Activated T-helper 1 cell treated with Interleukin-2 at 50 U/mL for 16 hours (primary cell): ENCODE data around the gene GALNT9.
"Not testable (repeated sequence)": the region's sequence is repeated elsewhere in the genome, so short reads cannot be mapped to it uniquely, and the experiment has no call there.

Experiments used
- DNase-seq: peaks from one replicate; pipeline ENCODE4 v3.0.0-alpha.2; 2020; ENCODE audit warnings: low read depth

Gene GALNT9

DNA sequence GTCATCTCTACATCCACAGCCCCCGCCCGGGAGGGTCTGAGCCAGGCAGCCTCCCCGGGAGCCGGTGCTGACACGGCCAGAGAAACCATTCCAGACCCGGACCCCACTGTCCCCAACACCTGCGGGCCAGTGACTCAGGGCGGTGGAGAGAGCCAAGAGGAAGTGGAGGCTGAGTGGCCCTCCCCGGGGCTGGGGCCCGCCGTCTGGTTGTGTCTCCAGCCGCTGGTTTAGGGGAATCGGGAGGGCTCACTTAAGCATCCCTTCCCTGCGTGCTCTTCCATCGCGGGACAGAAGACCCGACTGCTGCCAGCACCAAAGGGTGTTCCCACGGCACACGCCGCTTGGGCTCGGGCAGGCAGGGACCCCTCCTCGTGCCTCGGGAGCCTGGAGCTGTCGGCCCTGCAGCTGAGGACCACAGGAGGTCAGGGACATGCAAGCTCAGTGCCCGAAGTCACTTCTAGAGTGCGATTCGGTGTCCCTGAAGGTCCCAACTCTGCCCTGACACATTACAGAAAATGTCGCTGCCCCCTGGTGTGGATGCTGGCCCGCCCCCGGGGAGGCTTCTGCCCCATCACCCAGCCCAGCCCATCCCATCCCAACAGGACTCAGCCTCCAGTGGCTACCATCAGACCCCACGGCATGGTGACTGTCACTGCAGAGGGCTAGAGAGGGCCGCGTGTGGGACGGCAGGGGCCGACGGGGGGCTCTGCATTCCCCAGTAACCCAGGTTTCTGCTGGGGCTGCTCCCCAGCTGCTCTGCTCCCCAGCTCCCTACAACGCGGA lies 50.8 kb downstream of the GALNT9 start:
- no peak for DNase-seq

- no peak for DNase-seq
These were observed 51.4 kb downstream of the GALNT9 start for GRCh38 chr12:132277949-132278348.

DNA sequence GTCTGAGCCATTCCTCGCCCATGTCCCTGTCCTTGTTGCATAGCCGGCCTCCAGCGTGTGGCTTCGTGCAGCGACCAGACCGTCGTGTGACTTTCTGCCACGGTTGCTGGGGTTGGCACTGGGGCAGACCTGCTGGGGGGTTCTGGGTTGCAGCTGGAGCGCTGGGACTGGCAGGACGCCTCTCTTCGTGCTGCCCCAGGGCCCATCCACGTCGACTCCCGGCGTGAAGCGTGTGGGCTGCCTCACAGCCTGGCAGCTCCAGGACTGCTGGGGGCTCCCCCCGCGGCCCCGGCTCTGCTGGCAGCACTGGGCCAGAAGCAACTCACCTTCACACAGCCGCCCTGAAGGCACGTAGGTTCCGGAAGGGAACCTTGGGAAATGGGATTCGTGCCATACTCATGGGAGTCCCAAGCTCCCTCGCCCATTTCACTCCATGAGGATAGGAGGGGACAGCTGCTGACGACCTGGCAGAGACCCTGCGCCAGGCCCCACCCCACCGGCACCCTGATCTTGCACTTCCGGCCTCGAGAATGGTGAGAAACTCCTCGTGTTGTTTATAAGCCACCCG lies 51.9 kb downstream of the GALNT9 start:
- no peak for DNase-seq

DNA sequence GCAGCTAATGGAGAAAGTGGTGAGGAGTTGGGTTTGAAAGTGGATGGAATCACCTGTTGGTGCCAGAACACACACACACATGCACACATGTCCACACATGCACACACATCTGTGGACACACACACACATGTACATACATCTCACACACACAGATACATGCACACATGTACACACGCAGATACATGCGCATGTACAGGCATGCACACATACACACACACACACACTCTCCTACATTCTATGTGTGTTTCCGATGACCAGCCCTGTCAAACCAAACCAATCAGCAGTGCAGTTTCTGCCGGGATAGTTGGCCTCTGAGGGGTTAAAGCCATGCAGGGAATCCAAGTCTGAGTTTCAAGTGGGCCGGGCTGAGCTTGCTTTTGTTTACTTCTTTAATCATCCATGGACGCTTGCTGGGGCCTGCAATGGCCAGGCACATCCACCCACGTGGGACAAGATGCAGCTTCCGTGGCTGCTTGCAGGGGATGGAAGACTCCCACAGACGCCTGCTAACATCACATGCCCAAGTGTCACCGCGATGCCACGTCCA lies 52.5 kb downstream of the GALNT9 start:
- DNase-seq = no peak

DNA sequence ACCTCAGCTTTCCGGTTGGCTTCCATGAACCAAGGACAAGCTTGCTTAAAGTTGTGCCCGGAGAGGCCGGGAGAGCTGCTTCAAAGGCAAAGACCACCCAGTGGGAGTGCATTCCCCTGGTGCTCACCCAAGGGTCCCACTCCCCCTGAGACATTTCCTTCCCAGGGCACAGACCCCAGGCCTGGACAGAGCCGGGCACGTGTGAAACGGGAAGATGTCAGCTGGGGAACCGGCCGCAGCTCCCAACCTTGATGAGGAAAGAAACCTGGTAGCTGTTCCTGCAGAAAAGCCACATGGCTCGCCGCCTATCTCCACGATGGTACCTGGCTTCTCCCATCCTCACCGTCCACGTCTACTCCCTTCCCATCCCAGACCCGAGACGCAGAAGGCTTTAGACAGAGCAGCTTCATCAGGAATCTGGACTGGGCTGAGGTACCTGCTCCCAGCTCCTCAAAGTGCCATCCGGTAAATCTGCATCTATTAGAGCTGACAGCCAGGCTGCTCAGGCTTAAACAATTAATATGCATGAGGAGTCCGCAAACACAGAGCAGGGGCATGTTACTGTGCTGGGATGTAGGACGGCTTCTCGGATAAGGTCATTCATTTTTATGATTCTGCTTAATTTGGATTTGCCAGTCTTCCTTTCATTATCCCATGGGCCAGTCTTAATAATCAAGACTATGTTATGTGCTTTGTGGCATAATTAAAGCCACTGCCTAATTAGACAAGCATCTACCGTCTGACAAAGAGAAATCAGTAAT lies 53.1 kb downstream of the GALNT9 start:
- DNase-seq = no peak

GRCh38 chr12:132275631-132276030 lies 53.8 kb downstream of the GALNT9 start:
- DNase-seq = no peak

GRCh38 chr12:132275110-132275531 lies 54.3 kb downstream of the GALNT9 start:
- DNase-seq = no peak

GRCh38 chr12:132273992-132274334 lies 55.4 kb downstream of the GALNT9 start:
- DNase-seq = no peak

DNA sequence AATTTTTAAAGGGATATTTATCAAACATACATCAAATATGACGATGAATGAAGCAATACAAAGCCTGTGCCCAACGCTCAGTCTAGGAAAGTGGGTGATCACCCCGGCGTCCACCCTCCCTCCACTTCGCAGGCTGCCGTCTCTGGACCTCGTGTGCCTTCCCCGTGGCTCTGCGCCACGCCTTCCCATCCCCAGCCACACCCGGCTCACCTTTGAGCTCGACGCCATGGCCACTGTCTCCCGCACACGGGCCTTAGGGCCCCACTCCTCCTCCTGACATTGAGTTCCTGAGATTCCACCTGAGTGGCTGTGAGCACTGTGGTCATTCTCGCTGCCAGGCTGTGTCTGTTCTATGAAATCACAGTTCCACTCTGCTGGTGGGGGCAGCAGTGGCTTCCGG lies 56.7 kb downstream of the GALNT9 start:
- DNase-seq = no peak

- no peak for DNase-seq
These were observed 57.7 kb downstream of the GALNT9 start for GRCh38 chr12:132271755-132272092.

DNA sequence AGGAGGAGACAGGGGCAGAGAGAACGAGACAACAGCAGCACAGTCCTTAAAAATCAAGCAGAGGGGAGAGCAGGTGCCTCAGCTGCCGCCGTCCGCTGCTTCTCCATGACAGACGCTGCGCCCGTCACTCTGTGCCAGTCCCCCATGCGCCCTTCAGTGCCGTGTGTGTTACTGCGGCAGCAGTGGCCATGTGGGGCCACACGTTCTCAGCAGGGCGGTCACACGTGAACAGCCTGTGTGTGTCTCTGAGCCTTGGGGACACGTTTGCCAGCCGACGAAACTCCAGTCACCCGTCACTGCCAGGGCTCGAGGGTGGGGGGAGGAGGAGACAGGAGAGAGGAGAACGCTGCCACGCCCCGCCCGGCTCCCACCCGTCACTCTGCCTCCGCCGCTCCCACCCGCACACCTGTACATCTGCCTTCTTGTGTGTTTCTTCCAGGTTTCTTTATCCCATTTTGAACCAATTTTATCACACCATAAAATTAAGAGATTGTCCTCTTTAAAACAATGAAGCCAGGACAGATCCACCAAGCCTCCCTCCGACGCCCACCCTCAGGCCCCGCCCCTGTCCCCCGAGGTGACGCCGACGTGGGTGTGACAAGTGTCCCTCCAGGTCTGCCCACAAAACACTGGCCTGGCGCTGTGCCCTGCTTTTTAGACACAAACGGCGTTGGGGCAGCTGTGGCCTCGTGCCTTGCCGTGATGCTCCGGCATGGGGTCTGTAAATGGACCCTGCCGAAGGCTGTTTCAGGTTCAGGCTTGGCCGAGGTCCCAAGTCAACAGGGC lies 58.2 kb downstream of the GALNT9 start:
- DNase-seq = no peak

- no peak for DNase-seq
These were observed 58.9 kb downstream of the GALNT9 start for GRCh38 chr12:132270516-132270915.

GRCh38 chr12:132269271-132269968 lies 60.0 kb downstream of the GALNT9 start:
- DNase-seq = no peak

DNA sequence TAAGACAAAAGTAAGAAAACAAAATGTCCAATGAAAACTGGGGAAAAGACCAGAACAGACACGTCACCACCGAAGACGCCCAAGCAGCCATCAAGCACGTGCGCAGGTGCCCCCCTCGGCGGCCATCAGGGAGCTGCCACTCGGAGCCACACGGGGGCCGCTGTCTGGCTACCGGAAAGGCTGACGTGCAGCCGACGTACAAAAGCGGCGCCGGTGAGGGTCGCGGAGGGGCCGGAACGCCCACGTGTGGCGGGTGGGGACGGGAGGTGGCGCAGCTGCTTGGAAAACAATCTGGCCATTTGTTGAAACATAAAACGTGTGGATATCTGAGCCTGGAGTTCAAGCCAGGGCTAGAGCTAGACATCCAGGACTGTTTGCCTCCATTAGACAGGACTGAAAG lies 60.7 kb downstream of the GALNT9 start:
- DNase-seq = no peak

DNA sequence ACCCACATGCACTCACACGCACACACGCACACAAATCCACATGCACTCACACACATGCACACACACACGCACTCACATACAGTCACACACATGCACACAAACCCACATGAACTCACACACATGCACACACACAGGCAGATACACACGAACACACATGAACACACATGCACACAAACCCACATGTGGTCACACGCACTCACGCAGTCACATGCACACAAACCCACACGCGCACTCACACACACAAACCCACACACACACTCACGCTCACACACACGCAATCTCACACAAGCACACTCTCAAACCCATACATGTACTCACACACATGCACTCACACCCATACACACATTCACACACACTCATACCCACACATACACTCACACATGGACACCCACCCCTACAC lies 61.5 kb downstream of the GALNT9 start:
- DNase-seq = no peak

DNA sequence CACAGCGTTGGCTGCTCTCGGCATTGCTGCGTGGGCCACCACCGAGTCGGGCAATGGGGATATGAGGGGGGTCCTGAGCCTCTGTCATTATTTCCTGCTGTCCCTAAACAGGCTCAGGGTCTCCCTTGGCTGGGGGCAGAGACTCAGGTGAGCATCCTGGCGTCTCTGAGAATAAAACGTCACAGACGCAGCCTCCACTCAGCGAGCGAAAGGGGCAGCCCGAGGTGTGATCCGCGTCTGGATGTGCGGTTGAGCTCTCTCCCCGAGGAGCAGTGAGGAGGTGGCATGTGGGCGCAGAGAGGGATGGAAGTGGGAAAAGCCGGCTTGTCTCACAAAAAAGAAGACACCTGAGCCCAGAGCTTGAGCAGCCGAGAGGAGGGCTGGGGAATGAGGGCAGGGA lies 62.6 kb downstream of the GALNT9 start:
- DNase-seq = no peak

DNA sequence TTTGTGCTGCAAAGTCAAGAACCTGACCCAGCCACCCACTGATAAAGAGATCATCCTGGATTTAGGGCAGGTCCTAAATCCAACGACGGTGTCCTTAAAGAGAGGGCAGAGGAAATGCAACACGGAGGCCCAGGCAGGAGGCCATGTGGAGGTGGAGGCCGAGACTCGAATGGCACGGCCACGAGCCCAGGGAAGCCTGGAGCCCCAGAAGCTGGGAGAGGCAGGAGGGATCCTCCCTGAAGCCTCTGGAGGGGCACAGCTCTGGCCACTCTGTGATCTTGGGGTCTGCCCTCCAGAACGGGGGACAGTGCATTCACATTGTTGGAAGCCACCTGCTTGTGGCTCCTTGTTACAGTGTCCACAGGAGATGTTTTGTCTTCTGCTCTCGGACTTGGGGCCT lies 63.0 kb downstream of the GALNT9 start:
- no peak for DNase-seq

DNA sequence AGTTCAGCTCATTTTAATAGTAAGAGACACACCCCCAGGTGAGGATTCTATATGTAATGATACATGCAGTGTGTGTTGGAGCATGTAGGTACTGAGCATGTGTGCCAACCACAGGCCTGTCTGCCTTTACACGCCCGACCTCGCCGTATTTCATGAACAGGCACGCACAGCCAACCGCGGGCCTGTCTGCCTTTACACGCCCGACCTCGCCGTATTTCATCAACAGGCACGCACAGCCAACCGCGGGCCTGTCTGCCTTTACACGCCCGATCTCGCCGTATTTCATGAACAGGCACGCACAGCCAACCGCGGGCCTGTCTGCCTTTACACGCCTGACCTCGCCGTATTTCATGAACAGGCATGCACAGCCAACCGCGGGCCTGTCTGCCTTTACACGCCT lies 63.6 kb downstream of the GALNT9 start:
- not testable (repeated sequence) for DNase-seq

DNA sequence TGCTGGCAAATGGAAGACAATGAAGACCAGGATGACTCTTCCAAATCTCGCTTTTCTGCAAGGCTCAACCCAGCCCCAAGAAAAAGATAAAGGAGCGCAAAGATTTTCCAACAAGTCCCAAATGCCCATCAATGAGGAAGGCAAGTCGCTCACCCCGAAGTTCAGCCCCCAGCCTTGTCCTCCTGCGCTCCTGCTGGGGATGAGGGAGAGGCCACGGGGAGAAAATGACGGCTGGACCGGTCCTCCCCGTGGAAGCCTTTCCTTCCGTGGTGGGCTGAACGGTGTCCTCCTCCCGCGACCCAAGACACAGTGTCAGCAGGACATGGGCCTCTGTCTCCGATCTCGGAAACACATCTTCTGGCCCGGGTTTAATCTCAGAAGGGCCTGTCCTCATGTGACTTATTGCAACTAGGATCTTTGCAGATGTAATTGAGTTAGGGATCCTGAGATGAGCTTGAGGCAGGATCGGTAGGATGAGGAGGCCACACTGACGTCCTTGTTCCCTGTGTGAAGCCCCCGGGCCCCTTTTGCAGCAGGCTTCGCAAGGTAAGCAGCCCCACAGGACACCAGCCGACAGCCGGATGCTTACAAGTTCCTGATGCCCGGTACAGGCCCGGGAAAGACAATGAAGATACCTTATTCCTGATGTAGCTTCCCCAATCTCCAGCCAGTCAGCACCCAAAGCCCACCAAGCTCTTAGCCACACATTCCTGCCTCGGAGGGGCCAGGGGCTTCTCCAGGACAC lies 64.2 kb downstream of the GALNT9 start:
- DNase-seq = no peak

- no peak for DNase-seq
These were observed 65.0 kb downstream of the GALNT9 start for GRCh38 chr12:132264086-132265010.
